GM23338 (cell line): ENCODE data around the gene GPR31.
"Not testable (repeated sequence)": the region's sequence is repeated elsewhere in the genome, so short reads cannot be mapped to it uniquely, and the experiment has no call there.

Experiments
- CTCF ChIP-seq, 2 experiments: fragments of 200-600 bp in 1 of 2; sonication (generic) in 1 of 2; conservative IDR thresholded peaks; 2 replicates each; pipeline versions ENCODE4 v1.5.1 to v1.6.1; 2016 to 2017; ENCODE audit warnings: antibody characterized with exemption in 2 of 2, low read depth in 2 of 2, mild to moderate bottlenecking in 2 of 2, moderate library complexity in 1 of 2
- EZH2 ChIP-seq: fragments of 200-600 bp; sonication (generic); IDR thresholded peaks from one replicate; pipeline ENCODE4 v1.8.0; 2017; ENCODE audit warnings: antibody characterized with exemption, mild to moderate bottlenecking, low read depth; ENCODE audit not compliant: unreplicated experiment
- EZH2phosphoT487 ChIP-seq: fragments of 200-600 bp; sonication (generic); IDR thresholded peaks from one replicate; pipeline ENCODE4 v1.8.1; 2018; ENCODE audit warnings: antibody characterized with exemption; ENCODE audit not compliant: unreplicated experiment
- NANOG ChIP-seq: IDR thresholded peaks from 2 replicates; pipeline ENCODE4 v1.6.1; 2016; ENCODE audit warnings: antibody characterized with exemption, borderline replicate concordance
- REST ChIP-seq: IDR thresholded peaks from one replicate; pipeline ENCODE4 v1.6.1; 2018; ENCODE audit warnings: antibody characterized with exemption; ENCODE audit not compliant: unreplicated experiment

- TF ChIP-seq CTCF (conservative IDR thresholded peaks at IDR 0.05; ENCODE audit: low read depth in 2 of 2); EZH2; REST; NANOG; EZH2phosphoT487: not testable (repeated sequence)
Measured at GRCh38 chr6:167172011-167172410, 14.2 kb upstream of the GPR31 start.
